ENCODE data around the gene STX1B. TPM values are rescaled to one million over a fixed set of nuclear protein-coding genes. Genes with fewer than 3 reads are reported as not detected.

Gene STX1B
- polyA plus RNA-seq, 1 donor (not counting 4 experiments of a cell fraction or from before 2014, with no cell fraction given) = 0.34 TPM

DNA sequence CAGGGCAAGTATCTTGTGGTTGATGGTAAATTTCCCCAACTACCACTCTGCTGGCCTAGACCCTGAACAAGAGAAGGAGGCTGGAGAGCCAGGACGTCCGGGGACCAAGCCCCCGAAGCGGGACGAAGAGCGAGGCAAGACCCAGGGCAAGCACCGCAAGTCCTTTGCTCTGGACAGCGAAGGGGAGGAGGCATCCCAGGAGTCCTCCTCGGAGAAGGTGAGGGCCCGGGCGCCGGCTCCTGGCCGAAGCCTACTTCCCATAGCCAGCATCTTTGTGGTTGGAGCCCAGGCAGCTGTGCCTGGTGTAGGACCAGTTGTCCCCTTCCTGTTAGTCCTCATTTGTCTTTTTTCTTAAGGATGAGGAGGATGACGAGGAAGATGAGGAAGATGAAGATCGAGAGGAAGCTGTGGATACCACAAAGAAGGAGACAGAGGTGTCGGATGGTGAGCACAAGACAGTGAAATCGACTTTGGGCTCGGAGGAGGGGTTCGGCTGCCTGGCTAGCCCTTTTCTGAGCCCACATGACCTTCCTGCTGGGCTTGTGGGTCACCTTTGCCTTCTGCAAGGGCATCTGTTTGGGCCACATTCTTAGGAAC lies 41.1 kb downstream of the STX1B start:
- Histone ChIP-seq H3K4me3 (ENCODE audit: control insufficient read depth in 2 of 3, extremely low read depth in 1 of 3, insufficient read depth in 2 of 3, low read depth in 1 of 3, low read length in 3 of 3) (no peak overlapping the region), H3K27me3 (ENCODE audit: control insufficient read depth, extremely low read depth, insufficient read depth, low read length) (no peaks in the 10 kb centered on the region), H4K20me1 (ENCODE audit: control insufficient read depth, extremely low read depth, insufficient read depth, low read length) (no peaks in the 10 kb centered on the region), H3K9me3 (ENCODE audit: control insufficient read depth, low read depth, low read length) (no peaks in the 10 kb centered on the region), H3K9ac (ENCODE audit: control insufficient read depth, extremely low read depth, insufficient read depth, low read length) (no peak overlapping the region), H3K9me1 (ENCODE audit: control insufficient read depth, extremely low read depth, insufficient read depth, low read length) (no peaks in the 10 kb centered on the region), H3K4me2 (ENCODE audit: control insufficient read depth, extremely low read depth, insufficient read depth, low read depth, low read length) (no peak overlapping the region), H3K79me2 (ENCODE audit: control insufficient read depth, insufficient read depth, low read length) (no peaks in the 10 kb centered on the region), H3K4me1 (ENCODE audit: control insufficient read depth, extremely low read depth, insufficient read depth, low read length) (no peaks in the 10 kb centered on the region), H3K27ac (ENCODE audit: control insufficient read depth, insufficient read depth, low read length) (no peak overlapping the region), H3K36me3 (ENCODE audit: control insufficient read depth in 2 of 2, extremely low read depth in 1 of 2, insufficient read depth in 2 of 2, low read length in 2 of 2) (peaks cover 37 to 58% of the 10 kb centered on the region in 2 experiments), H2AFZ (ENCODE audit: control insufficient read depth, low read length) (no peak overlapping the region)
- FAIRE-seq = no peak
- DNase-seq (ENCODE audit: low read depth, low spot score) = no peak
- dilution Hi-C loops (cut with MboI; ENCODE audit: extremely low pct_ligation_motif_present, low sequenced_read_pairs) = no loop called here
- TF ChIP-seq, protein P1, sequence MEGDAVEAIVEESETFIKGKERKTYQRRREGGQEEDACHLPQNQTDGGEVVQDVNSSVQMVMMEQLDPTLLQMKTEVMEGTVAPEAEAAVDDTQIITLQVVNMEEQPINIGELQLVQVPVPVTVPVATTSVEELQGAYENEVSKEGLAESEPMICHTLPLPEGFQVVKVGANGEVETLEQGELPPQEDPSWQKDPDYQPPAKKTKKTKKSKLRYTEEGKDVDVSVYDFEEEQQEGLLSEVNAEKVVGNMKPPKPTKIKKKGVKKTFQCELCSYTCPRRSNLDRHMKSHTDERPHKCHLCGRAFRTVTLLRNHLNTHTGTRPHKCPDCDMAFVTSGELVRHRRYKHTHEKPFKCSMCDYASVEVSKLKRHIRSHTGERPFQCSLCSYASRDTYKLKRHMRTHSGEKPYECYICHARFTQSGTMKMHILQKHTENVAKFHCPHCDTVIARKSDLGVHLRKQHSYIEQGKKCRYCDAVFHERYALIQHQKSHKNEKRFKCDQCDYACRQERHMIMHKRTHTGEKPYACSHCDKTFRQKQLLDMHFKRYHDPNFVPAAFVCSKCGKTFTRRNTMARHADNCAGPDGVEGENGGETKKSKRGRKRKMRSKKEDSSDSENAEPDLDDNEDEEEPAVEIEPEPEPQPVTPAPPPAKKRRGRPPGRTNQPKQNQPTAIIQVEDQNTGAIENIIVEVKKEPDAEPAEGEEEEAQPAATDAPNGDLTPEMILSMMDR (optimal IDR thresholded peaks at IDR 0.05 in 1 of 3, IDR thresholded peaks at IDR 0.05 in 1 of 3, conservative IDR thresholded peaks at IDR 0.05 in 1 of 3; ENCODE audit: extremely low read depth in 1 of 3, insufficient read depth in 2 of 3, low read length in 3 of 3) = no peak
- TF ChIP-seq EZH2 (IDR thresholded peaks at IDR 0.05; ENCODE audit: low read length) = no peak

DNA sequence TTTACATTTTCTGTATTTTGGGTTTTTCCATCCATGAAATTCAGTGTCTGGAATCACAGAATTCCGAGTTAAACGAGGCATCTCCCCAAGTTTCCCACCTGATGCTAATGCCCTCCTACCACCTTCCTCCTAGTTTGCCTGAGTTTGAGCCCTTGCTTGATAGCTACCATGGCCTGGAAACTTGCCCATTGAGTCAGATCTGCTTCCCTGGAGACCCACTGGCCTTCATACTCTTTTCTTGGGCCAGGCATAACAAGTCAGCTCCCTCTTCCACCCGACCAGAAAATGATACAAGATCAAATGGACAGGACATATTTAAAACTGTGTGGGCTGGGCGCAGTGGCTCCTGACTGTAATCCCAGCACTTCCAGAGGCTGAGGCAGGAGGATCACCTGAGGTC lies 42.6 kb downstream of the STX1B start:
- H3K4me3 ChIP-seq (ENCODE audit: control insufficient read depth in 2 of 3, extremely low read depth in 1 of 3, insufficient read depth in 2 of 3, low read depth in 1 of 3, low read length in 3 of 3) = no peak overlapping the region
- no peak overlapping the region for H3K27ac ChIP-seq (ENCODE audit: control insufficient read depth, insufficient read depth, low read length)
- H3K36me3 ChIP-seq (ENCODE audit: control insufficient read depth in 2 of 2, extremely low read depth in 1 of 2, insufficient read depth in 2 of 2, low read length in 2 of 2) = peaks cover 38 to 52% of the 10 kb centered on the region in 2 experiments
- H3K9me3 ChIP-seq (ENCODE audit: control insufficient read depth, low read depth, low read length) = no peaks in the 10 kb centered on the region
- TF ChIP-seq EZH2 (IDR thresholded peaks at IDR 0.05; ENCODE audit: low read length) = no peak
- TF ChIP-seq, protein P1 (optimal IDR thresholded peaks at IDR 0.05 in 1 of 3, IDR thresholded peaks at IDR 0.05 in 1 of 3, conservative IDR thresholded peaks at IDR 0.05 in 1 of 3; ENCODE audit: extremely low read depth in 1 of 3, insufficient read depth in 2 of 3, low read length in 3 of 3) = no peak
- no peak overlapping the region for H2AFZ ChIP-seq (ENCODE audit: control insufficient read depth, low read length)
- H3K4me2 ChIP-seq (ENCODE audit: control insufficient read depth, extremely low read depth, insufficient read depth, low read depth, low read length) = no peak overlapping the region
- FAIRE-seq (no peak), DNase-seq (ENCODE audit: low read depth, low spot score) (no peak)
- H4K20me1 ChIP-seq (ENCODE audit: control insufficient read depth, extremely low read depth, insufficient read depth, low read length) = no peaks in the 10 kb centered on the region
- H3K79me2 ChIP-seq (ENCODE audit: control insufficient read depth, insufficient read depth, low read length) = no peaks in the 10 kb centered on the region
- no peak overlapping the region for H3K9ac ChIP-seq (ENCODE audit: control insufficient read depth, extremely low read depth, insufficient read depth, low read length)
- H3K4me1 ChIP-seq (ENCODE audit: control insufficient read depth, extremely low read depth, insufficient read depth, low read length) = no peaks in the 10 kb centered on the region
- no peaks in the 10 kb centered on the region for H3K27me3 ChIP-seq (ENCODE audit: control insufficient read depth, extremely low read depth, insufficient read depth, low read length)
- no peaks in the 10 kb centered on the region for H3K9me1 ChIP-seq (ENCODE audit: control insufficient read depth, extremely low read depth, insufficient read depth, low read length)
- dilution Hi-C loops (cut with MboI; ENCODE audit: extremely low pct_ligation_motif_present, low sequenced_read_pairs) = no loop called here
